NCI-H82 (cell line): ENCODE results near the gene HP1BP3.
A peak's percentile ranks its signal among the peaks of the same experiment; 100 is the strongest.
"Not testable (repeated sequence)": the region's sequence is repeated elsewhere in the genome, so short reads cannot be mapped to it uniquely, and the experiment has no call there.

Experiments
- DNase-seq: peaks from one replicate; lab custom pipeline; 2025; lab: John Stamatoyannopoulos, UW

Gene HP1BP3

GRCh38 chr1:20726932-20727745 lies 60.0 kb downstream of the HP1BP3 start:
- DNase-seq, result no peak

GRCh38 chr1:20726118-20726911 lies 60.8 kb downstream of the HP1BP3 start:
- DNase-seq, result no peak

DNA sequence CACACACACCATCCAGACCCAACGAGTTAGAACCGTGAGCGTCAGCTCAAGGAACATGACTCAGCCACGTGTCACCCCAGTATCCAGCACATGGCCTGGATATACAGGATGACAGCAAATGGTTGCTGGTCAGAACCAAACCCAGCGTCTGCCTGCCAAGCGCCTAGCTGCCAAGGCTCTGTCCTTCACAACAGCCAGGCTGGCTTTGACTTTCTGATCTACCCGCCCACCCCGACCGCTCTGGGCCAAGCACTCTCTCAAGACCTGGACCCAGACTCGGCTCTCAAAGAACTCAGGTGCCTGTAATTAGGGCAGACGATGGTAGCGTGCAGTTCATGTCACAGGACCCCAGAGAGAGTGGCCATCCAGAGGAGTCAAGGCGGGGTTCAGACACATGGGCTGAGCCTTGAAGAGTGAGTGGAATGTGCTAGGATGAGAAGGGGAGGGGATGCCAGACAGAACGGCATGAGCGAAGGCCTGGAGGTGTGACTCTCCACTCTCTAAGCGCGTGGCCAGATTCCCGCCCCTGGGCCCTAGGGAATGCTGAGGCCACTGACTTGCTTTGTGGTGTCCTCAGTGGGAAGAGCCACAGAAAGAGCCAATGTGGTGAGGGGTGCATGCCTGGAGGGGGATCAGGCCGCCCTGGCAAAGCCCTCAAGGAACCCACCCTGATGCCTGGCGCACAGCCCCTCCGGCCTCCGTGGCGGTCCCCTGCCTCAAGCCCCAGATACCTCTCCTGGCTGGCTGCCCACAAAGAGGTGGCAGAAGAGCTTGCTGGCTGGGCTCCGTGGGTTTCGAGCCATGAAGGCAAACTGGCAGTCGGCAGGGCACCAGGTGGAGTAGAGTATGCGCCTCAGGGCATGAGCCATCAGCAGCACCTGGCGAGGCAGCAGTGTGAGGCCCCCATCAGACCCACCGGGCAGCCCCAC lies 61.7 kb downstream of the HP1BP3 start:
- DNase-seq, result no peak

- DNase-seq, result no peak
These were observed 62.5 kb downstream of the HP1BP3 start for GRCh38 chr1:20724364-20725188.

- no peak for DNase-seq
These were observed 63.4 kb downstream of the HP1BP3 start for GRCh38 chr1:20723537-20724363.

DNA sequence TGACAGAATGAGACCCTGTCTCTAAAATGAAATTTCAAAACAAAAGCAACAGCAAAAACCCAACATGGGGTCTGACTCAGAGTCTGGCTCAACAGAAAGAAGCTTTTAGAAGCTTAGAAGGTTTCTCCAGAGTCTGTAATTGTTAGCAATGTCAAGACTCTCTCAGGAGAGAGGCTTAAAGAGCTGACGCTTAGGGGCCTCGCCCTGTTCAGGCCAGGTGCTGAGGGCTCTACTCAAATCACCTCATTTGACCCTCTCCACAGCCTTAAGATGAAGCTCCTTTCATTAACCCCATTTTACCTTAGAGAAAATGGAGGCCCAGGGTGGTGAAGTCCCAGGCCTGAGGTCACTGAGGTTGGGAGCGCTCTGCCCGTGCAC lies 64.0 kb downstream of the HP1BP3 start:
- peak; percentile 50 for DNase-seq

- no peak for DNase-seq
These were observed 65.7 kb downstream of the HP1BP3 start for GRCh38 chr1:20721117-20722061.

DNA sequence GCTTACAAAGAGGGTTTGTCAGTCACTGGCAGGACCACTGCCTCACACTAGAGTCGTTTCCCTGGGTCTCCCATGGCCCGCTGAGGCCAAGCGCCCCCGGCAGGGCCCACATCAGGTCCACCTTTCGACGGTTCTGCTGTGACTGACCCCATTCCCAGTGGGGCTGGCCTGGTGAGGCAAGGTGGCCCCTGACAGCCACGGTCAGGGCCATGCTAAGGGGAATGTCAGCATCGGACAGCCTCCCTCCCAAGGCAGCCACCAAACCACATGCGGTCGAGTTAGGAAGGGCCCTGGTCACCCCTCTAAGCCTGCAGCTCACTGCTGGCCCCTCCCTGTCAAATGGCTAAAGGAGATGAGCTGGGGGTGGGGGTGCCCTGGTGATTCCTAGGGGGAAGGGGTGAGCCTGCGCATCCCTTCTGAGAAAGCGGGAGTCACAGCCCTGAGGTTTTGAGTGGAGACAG lies 66.4 kb downstream of the HP1BP3 start:
- no peak for DNase-seq

- no peak for DNase-seq
These were observed 67.1 kb downstream of the HP1BP3 start for GRCh38 chr1:20719871-20720620.

- no peak for DNase-seq
These were observed 67.8 kb downstream of the HP1BP3 start for GRCh38 chr1:20719261-20719660.

GRCh38 chr1:20718343-20718882 lies 68.7 kb downstream of the HP1BP3 start:
- not testable (repeated sequence) for DNase-seq

DNA sequence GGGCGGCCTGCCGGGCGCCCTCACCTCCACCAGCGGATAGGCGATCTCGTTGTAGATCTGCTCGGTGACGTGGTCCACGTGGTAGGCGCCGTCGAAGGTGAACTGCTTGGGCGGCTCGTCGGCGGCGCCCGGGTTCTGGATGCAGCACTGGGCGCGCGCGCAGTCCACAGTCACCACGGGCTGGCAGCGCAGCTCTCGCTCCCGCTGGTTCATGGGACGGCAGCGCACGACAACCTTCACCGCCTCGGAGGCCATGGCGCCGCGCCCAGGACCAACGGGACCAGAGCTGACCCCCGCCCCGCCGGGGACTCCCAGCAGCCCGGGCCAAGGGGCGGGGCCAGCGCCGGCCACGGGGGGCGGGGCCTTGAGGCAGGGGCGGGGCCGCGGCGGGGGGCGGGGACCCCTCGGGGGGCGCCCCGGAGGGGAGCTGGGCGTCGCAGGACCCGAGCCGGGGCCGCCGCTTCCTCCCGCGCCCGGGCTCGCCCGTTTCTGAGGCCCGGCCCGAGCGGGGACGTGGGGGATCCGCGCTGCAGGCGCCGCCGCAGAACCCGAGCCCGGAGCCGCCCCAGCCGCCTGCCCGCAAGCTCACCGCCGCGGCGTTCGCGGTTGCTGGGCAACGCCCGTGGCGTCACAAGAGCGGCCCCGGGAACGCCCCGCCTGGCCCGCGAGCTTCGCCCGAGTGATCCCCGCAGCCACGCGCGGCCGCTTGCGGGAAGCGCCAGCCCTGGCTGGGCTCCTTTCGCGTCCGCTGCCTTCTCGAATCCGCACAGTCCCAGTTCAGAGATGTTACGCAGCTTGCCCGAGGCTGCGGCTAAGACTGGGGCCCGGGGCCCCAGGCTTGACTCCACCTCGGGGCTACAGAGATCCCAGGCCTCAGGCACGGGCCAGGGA lies 69.4 kb downstream of the HP1BP3 start, which contains the start of gene KIF17:
TSS of gene KIF17 (minus strand) at position 556 of the 891 bp plus-strand sequence. CDS start at position 255, 301 bp downstream.
- peak; percentile 80 for DNase-seq

GRCh38 chr1:20716232-20716631 lies 70.9 kb downstream of the HP1BP3 start:
- no peak for DNase-seq

- DNase-seq, result no peak
These were observed 71.7 kb downstream of the HP1BP3 start for GRCh38 chr1:20715406-20715805.

DNA sequence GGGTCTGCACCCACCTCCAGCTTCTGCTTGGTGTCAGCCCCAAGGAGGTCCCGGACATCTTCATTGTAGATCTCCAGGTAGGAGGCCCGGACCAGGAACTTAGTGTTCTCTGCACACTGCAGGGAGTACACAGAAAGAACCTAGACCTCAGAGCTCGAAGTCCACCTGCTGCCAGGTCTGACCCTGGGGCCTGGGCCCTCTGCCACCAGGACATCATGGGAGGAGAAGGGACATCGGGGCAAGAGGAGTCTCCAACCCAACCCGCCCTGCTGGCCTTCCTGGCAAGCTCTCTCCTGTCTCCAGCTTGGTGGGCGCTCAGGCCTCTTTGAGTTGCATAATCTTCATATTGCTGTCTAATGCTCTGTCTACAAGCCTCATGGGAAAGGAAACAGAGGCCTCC lies 73.7 kb downstream of the HP1BP3 start:
- no peak for DNase-seq

DNA sequence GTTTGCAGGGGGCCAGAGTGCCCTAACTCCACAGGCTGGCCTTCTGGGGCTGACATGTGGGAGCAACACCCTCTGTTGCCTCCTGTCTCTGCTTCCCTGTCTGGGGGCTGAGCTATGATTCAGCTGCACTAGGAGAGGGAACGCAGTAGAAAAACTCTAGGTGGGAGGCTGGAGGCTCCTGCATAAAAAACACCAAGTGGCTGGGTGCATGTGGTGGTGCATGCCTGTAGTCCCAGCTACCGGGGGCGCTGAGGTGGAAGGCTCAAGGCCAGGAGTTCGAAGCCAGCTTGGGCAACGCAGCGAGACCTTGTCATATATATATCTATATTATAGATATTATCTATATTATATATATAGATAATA lies 74.9 kb downstream of the HP1BP3 start:
- no peak for DNase-seq
